GM03348 (cell line): ENCODE data around the gene CRIP3.

Experiments used
- DNase-seq: peaks from one replicate; pipeline ENCODE4 v3.0.0; 2012; ENCODE audit warnings: low spot score

CRIP3 gene

DNA sequence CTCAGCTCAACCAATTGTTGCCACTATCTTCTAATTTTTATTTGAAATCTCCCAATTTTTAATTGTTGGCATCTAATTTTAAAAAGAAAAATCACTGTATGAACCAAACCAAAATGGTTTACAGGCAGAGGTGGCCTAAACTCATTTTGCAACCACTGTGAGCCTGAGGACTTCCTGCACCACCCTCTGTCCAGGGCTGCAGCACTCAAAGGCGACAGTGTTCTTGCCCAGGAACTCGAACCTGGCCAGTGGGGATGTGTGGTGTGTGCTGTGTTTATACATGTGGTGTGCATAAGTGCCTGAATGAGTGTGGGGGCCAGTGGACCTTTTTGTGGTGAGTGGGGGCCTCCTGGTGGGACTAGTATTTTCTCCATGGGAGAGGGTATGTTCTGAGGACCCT is 34.9 kb downstream of the CRIP3 start:
- no peak for DNase-seq

DNA sequence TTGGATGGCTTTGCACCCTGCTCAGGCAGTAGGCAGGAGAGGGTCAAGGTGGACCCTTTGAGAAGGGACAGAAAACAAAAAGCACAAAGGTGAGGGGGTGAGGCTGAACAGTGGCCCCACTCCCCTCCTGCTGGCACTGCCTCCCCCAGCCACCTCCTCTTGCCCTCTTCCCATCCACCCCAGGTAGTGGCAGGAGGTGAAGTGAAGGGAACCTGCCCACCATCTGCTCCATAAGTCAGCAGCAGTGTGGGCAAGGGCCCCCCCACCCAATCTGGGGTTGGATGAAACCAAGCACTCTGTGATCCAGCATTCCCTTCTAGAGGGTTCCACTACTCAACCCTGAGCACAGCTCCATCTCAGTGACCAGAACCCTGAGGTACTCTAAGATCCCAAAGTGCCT is 36.7 kb downstream of the CRIP3 start:
- no peak for DNase-seq

DNA sequence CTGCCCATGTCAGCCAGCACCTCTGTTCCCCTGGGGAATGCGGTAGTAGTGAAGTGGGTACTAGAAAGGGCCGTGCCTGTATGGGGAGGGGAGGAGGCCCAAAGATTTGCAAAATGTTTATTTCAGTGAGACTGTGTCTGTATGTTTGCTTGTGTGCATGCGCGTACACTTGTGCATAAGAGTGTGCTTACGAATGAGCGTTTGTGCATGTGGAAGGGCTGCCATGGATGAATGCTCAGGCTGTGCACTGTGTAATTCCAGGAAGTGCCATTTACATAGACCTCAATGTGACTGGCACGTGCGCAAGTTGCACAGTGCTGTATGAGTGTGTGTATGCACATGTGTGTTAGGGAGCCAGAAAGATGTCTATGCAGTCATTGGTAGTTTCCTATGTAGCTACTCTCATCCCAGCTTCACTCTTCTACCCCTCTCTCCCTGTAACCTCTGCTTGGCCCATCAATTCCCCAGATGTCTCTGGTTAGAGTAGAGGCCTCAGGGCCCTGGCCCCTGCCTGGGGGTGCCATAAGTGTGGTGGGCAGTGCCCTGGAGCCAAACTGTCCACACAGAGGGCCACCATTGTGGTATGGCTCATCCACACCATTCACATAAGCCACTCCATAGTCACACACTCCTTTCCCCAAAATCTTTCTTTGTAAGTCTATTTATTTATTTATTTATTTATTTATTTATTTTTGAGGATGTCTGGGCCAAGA is 37.4 kb downstream of the CRIP3 start:
- DNase-seq: no peak

DNA sequence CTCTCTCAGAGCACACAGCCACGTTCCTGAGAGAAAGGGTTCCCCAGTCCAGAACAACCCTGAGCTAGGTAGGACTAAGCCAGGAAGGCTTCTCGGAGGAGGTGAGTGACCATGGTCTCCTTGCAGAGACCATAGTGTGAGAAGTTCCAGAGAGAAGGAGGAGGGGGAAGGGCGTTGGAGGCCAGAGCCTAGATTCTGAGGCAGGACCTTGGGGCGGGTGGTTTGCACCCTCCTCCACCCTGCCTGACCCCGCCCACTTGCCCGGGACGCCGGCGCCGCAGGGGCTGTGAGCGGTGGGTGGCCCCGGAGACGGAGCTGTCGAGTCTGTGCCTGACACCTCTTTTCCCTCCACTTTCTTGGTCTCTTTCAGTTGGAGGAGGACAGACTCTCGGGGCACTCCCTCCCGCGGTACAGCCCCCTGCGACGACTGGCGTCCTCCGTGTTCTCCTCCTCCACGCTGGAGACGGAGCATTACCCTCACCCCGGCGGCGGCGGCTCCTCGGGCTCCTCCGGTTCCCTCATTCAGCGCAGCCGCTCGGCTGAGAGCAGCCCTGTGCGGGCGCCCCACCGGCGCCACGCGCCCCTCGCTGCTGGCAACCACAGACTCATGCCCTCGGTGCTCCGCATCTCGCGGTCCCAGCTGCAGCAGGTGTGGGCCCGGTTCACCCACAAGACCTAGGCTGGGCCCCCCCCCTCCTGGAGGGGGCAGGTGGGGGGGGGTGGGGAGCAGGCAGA is 39.2 kb downstream of the CRIP3 start:
- peak; percentile 52 for DNase-seq

DNA sequence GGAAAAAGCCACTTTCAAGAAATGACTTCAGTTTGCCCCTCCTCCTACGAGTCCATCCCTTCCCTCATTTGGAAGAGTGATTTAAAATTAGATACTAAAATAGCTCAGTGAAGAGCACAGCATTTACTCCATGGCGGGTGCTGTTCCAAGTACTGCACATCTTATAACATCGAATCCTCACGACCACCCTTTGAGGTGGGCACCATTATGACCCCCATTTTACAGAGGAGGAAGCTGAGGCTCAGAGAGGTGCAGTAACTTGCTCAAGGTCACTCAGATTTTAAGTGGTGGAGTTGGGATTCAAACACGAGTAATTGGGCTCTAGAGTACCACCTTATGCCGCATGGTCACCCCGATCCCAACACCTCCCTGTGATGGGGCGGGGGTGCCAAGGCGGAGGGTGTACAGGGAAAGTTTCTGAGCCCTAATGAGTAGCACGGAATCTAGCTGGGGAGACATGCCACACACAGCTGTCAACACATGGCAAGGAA is 39.8 kb downstream of the CRIP3 start:
- DNase-seq: no peak

DNA sequence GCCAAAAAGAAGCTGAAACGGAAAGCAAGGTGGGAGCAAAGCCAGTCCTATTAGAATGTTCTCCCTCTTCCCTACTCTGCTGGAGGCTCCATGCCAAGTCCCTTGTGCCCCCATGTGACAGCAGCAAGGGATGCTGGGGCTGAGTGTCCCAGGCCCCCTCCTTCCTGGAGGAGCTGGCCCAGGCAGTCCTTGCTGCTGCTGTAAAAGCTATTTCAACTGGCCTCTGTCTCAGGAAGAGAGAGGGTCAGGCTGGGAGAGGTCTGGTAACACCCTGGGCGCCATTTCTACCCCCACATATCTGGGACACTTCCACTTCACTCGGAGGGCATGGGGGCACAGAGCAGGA is 40.3 kb downstream of the CRIP3 start:
- no peak for DNase-seq

DNA sequence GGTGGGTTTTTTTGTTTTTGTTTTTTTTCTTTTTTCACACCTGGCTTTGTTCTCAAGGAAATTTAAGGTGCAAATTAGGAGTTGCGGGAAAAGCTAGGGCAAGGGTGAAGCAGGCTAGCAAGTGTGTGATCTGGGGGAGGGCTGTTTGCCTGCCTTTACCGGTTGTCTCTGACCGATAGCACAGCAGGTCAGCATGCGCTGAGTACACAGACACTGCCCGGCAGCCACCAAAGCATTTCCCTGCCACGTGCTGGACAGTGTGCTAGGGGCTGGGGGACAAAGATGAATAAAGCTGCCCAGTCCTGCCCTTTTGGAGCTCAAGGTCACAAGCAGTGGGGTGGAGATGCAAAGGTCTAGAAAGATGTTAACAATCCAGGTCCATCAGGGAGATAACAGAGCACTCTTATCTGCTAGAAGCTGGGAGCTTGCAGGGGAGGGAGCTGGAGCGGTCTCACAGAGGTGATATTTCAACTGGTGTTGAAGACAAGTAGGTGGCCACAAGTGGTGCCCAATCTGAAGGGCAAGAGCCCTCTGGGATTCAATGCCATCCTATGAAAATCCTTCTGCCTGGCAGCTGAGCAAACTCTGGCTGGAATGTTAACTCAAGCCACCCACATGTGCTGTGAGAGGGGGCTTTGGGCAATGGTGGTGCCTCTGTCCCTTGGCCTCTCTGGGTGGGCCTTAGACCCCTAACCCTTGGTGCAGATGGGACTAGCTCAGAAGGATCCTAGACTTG is 40.8 kb downstream of the CRIP3 start:
- DNase-seq: no peak

DNA sequence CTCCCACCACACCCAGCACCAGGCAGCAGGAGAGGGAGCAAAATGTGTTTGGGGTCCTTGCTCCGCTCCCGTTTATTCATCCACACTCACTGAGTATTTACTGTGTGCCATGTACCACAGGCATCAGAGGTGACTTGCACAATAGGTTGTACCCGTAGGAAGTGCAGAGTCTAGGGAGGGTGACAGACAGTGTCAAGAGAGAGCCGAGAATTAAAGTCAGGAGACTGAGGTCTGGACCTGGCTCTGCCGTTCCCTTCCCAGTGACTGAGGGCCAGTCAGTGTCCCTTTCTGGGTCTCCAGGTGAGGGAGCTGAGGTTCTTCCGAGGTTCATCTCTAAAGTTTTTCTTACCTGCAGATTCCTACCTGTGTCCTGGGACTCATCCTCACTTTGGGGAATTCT is 43.1 kb downstream of the CRIP3 start:
- no peak for DNase-seq

DNA sequence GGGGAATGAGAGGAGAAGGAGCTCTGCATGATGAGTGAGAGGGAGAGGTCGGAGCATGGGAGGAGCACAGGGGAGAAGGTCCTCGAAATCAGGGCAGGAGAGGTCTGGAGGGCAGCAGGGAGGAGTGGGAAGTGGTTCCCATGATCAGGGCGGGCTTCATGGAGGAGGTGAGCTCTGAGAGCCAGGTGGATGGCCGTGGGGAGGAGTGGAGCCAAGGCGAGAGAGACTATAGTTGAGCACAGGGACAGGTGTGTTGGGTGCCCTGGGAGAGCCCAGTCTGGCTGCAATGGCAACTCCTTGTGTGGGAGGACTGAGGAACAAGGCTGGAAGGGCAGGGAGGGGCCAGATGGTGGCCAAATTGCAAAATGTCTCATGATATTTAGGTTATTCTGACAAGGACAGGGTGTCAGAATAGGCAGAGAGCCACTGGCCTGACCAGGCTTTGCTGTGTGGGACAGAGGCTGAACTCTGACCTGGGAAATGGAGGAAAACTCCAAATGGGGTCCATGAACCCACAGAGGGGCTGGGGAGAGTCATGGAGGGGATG is 44.0 kb downstream of the CRIP3 start:
- no peak for DNase-seq

DNA sequence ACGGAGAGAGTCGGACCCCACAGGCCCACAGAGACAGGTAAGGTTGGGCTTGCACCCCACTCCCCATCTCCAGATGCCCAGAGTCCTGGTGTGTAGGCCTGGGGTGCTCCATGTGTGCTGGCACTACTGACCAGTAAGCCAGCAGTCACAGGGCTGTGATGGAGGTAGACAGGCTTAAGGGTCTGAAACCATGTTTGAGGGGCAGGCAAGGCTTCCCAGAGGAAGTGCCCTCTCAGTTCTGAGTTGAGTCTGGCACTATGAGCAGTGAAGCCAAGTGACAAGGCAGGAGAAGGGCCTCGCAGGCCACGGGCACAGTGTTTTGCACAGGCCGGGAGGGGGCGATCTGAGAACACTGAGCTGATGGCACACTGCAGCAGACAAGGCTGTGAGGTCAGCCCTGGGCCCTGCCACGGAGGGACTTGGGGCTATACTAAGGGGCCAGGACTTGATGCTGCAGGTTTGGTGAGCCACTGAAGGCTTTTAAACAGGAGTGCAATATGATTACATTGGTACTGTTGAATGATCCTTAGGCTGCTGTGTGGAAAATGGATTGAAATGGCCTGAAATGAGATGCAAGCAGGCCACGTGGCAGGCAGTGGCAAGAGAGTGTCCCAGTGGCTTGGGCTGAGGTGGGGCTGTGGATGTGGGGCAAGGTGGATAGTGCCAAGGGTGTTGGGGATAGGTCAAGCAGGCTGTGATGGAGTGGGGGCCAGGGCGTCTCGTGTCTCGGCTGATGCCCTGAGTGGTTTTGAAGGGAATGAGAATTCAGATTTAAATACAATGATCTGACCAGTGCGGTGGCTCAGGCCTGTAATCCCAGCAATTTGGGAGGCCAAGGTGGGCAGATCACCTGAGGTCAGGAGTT is 45.1 kb downstream of the CRIP3 start:
- DNase-seq: peak; percentile 93

DNA sequence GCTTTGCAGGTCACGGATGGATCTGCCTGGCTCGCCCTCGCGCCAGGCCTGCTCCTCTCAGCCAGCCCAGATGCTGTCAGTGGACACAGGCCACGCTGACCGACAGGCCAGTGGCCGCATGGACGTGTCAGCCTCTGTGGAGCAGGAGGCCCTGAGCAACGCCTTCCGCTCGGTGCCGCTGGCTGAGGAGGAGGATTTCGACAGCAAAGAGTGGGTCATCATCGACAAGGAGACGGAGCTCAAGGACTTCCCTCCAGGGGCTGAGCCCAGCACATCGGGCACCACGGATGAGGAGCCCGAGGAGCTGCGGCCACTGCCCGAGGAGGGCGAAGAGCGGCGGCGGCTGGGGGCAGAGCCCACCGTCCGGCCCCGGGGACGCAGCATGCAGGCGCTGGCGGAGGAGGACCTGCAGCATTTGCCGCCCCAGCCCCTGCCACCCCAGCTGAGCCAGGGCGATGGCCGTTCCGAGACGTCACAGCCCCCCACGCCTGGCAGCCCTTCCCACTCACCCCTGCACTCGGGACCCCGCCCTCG is 45.8 kb downstream of the CRIP3 start:
- DNase-seq: no peak

DNA sequence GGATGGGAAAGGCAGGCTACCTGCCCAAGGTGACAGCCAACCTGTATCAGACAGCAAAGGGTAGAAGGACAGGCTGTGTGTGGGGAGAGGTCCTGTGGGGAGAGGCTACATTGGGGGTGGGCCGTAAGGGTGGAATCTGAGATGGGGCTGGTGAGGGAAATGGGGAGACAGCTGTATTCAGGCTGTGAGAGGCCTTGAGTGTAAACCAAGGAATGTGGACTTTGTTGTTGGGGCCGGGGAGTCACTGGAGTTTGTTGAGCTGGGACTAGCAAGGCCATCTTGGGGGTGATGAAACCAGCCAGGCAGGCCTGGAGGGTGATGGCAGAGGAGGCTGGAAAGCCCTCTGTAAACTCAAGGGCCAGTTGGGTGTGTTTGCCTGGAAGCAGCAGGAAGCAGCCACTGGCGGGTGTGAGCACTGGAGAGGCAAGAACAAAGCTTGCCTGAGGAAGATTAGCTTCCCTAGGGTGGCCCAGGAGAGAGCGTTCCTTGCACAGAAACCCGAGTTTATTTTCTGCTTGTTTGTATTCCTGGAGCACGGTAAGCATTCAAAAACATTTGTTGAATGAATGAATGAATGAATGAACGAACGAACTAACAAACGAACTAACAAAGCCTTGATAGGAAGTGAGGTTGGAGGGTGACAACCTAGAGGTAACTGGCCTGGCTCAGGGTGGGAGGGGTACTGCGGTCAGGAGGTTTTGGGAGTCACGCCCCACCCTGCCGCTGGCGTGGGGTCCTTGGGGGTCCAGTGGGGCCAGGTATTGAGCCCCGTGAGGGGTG is 46.4 kb downstream of the CRIP3 start:
- DNase-seq: no peak

DNA sequence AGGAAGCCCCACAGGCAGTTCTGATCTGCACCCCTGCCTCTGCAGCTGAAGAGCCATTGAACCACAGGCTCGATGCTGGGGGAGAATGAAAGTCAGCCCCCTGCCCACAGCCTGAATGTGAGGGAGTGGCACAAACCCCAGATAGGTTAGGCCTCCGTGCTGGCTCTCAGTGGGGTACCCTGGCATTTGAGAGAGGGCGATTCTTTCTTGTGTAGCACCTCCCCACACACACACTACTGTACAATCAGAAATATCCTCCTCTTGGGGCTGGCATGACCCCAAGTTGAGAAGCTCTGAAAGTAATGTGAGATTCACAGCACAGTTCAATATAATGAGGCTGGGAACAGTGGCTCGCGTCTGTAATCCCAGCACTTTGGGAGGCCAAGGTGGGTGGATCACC is 47.4 kb downstream of the CRIP3 start:
- no peak for DNase-seq

DNA sequence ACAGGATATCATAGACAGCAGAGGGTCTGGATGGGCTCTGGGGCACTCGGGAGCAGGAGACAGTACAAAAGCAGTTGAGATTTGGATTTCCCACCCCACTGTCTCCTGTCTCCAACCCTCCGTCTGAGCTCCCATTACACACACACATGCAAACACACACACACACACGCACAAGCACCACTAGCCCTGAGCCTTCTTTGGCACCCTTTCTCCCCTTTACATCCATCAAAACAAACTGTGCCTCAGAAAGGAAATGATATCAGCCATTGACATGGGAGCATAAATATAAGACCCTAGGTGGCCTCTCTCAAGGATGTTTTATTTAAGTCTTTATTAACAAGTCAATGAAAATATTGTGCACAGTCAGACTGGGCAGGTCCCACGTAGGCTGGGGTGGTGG is 47.8 kb downstream of the CRIP3 start:
- DNase-seq: no peak

DNA sequence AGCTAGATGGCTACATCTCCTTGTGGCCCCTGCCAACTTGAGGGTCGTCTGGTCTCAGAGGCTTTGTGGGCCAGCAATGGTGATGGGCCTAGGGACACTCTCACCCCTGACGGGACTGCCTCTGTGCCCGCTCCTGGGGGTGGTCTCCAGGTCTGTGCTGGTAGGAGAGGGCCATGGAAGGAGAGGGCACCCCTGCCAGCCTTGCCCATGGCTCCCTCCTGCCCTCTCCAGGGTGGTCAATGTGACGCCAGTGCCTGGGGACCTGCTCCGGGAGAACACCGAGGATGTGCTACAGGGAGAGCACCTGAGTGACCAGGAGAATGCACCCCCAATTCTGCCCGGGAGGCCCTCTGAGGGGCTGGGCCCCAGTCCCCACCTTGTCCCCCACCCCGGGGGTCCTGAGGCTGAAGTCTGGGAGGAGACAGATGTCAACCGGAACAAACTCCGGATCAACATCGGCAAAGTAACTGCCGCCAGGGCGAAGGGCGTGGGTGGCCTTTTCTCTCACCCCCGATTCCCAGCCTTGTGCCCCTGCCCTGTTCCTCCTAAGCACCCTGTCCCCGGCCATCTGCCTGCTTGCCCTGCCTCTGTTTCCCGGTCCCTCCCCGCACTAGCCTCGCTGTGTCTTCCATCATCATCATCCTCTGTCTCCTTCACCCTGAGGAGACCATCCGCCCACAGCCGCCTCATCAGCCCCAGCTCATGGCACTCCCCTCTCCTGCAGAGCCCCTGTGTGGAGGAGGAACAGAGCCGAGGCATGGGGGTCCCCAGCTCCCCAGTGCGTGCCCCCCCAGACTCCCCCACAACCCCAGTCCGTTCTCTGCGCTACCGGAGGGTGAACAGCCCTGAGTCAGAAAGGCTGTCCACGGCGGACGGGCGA is 49.6 kb downstream of the CRIP3 start:
- DNase-seq: no peak

DNA sequence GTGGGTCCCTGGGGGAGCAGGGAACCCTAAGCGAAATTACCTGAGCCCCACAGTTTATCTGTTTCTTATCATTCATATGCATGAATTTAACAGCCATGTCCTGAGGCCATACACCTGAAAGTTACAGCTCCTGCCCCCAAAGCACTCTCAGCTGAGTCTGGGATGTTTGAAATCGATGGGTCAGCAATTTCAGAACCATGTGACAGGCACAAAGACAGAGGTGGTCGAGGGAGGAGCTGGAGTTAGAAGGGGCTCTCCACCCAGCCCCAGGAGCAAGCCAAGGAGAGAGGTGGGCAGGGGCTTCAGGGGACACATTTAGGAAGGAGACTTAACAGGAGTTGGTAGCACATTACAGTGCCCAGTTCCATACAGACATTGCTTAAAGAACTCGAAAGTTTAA is 50.4 kb downstream of the CRIP3 start:
- no peak for DNase-seq

DNA sequence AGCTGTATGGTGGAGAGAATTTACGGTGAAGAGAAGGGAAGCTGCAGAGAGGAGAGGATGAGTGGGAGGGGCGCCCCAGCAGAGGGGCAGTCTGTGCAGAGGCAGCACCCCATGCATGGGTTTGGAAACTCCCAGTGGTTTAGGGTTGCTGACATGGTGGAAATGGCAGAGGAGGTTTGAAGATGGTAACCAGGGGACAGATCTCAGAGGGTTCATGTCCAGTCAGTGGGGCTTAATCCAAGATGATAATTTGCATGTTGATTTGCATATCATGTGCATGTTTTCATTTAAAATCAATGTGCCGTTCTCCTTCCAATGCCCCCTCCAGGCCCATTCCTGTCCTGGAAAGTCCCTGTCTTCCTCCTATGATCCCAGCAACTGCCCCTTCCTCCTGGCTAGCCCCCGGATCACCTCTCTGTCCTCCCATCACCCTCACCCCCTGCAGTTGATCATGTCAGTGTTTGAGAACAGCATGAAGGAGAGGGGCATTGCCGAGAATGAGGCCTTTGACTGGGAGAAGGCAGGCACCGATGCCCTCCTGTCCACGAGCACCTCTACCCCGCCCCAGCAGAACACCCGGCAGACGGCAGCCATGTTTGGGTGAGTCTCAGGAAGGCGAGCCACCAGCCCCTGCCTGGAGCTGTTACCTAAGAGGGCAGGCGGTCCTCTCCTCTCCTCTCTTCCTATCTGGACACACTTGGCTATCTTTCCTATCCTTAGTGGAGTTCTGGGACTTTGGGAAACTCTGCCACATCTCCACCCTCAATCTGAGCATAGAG is 51.1 kb downstream of the CRIP3 start:
- no peak for DNase-seq

DNA sequence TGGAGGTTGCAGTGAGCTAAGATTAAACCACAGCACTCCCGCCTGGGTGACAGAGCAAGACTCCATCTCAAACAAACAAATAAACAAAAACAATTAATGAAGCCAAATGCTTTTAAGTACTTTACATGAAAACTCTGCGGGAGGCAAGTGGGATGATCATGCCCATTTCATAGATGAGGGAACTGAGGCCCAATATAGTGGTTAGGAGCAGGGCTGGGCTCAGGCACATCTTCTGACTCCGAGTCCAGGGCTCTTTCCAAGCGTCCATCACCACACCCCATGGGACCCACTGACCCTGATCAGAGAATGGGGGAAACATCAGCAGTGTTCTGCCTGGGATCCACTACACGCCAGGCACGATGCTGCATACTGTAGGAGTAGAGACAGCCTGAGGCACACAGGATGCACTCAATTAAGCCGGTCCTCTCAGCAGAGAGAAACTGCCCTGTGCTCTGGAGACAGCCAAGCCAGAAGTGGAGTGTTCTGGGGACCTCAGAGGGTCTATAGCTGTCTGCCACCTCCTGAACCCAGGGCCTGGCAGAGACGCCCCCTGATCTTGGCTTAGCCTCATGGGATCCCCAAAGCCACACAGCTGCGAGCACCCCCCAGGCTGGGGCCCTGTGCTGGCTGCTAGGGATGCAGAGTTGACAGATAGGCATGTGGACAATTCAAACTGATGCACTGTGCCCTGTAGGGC is 51.8 kb downstream of the CRIP3 start:
- DNase-seq: no peak
